ENCODE measurements around the gene ADGRE3. TPM values are rescaled to one million over a fixed set of nuclear protein-coding genes. Genes with fewer than 3 reads are reported as not detected.

Gene ADGRE3
- total RNA-seq, 1 experiment from 2014 or later, result not detected

- POLR2A ChIA-PET, result interaction anchor here (0.5 kb wide), 1 partner anchor 324 kb away, joined by 3 read pairs; no protein-coding TSS in a partner anchor
- ATAC-seq (no peak), DNase-seq (ENCODE audit: low spot score) (no peak)
- Mint-ChIP-seq H3K27me3 (ENCODE audit: low read depth) (no peaks in the 10 kb centered on the region), H3K27ac (no peak overlapping the region), H3K4me3 (no peak overlapping the region), H3K4me1 (no peaks in the 10 kb centered on the region), H3K36me3 (peaks cover 71% of the 10 kb centered on the region), H3K9me3 (peaks cover 16% of the 10 kb centered on the region)
- no peak for TF ChIP-seq NFATC4 (CRISPR knock-in tag; IDR thresholded peaks at IDR 0.05)
- TF ChIP-seq CBFB (CRISPR knock-in tag; IDR thresholded peaks at IDR 0.05; ENCODE audit: low read depth), result no peak
- TF ChIP-seq TCF7 (CRISPR knock-in tag; IDR thresholded peaks at IDR 0.05; ENCODE audit: low read depth), result no peak
- no peak for TF ChIP-seq ARID4B (CRISPR knock-in tag; IDR thresholded peaks at IDR 0.05; ENCODE audit: borderline replicate concordance)
- TF ChIP-seq SMAD3 (CRISPR knock-in tag; IDR thresholded peaks at IDR 0.05; ENCODE audit: borderline replicate concordance), result no peak
- no peak for TF ChIP-seq ZNF232 (CRISPR knock-in tag; IDR thresholded peaks at IDR 0.05)
- no peak for TF ChIP-seq E2F5 (CRISPR knock-in tag; IDR thresholded peaks at IDR 0.05)
- no peak for TF ChIP-seq ZNF423 (CRISPR knock-in tag; IDR thresholded peaks at IDR 0.05)
- TF ChIP-seq TEAD4 (CRISPR knock-in tag; IDR thresholded peaks at IDR 0.05), result no peak
- CTCF ChIA-PET, result interaction anchor here (0.8 kb wide), 1 partner anchor 85 kb away, joined by 3 read pairs; no protein-coding TSS in a partner anchor
Measured at GRCh38 chr19:14700711-14701375, 26.2 kb upstream of the ADGRE3 start.

GRCh38 chr19:14699641-14700040 is 25.0 kb upstream of the ADGRE3 start:
- H3K4me3 Mint-ChIP-seq, result no peak overlapping the region
- peaks cover 16% of the 10 kb centered on the region for H3K9me3 Mint-ChIP-seq
- H3K4me1 Mint-ChIP-seq, result no peaks in the 10 kb centered on the region
- ChIA-PET POLR2A (no interaction called here), CTCF (no interaction called here)
- peaks cover 74% of the 10 kb centered on the region for H3K36me3 Mint-ChIP-seq
- no peak overlapping the region for H3K27ac Mint-ChIP-seq
- H3K27me3 Mint-ChIP-seq (ENCODE audit: low read depth), result no peaks in the 10 kb centered on the region
- DNase-seq (ENCODE audit: low spot score) (no peak), ATAC-seq (no peak)
- no peak for TF ChIP-seq ZBTB43 (CRISPR knock-in tag; IDR thresholded peaks at IDR 0.05)
- TF ChIP-seq TEAD4 (CRISPR knock-in tag; IDR thresholded peaks at IDR 0.05), result no peak
- no peak for TF ChIP-seq NFYB (CRISPR knock-in tag; conservative IDR thresholded peaks at IDR 0.05; ENCODE audit: low read depth)
- TF ChIP-seq STAT6 (CRISPR knock-in tag; conservative IDR thresholded peaks at IDR 0.05; ENCODE audit: low read depth), result no peak
- no peak for TF ChIP-seq ATF3 (CRISPR knock-in tag; conservative IDR thresholded peaks at IDR 0.05)
- no peak for TF ChIP-seq USF2 (CRISPR knock-in tag; IDR thresholded peaks at IDR 0.05)
- TF ChIP-seq E2F5 (CRISPR knock-in tag; IDR thresholded peaks at IDR 0.05), result no peak
- no peak for TF ChIP-seq RORB (CRISPR knock-in tag; IDR thresholded peaks at IDR 0.05)
- TF ChIP-seq PRDM15 (CRISPR knock-in tag; IDR thresholded peaks at IDR 0.05), result no peak
- no peak for TF ChIP-seq OVOL2 (CRISPR knock-in tag; IDR thresholded peaks at IDR 0.05; ENCODE audit: borderline replicate concordance)
- no peak for TF ChIP-seq ZBTB21 (CRISPR knock-in tag; IDR thresholded peaks at IDR 0.05; ENCODE audit: borderline replicate concordance)
- TF ChIP-seq SOX15 (CRISPR knock-in tag; IDR thresholded peaks at IDR 0.05), result no peak
